Activated CD4-positive, alpha-beta T cell treated with anti-CD3 and anti-CD28 coated beads, Interleukin-2, amount 10 ng/mL, durations not matched to agents 7 days and 5 days (primary cell): Measurements from ENCODE around the gene TMEM238. TPM values are rescaled to one million over a fixed set of nuclear protein-coding genes. Genes with fewer than 3 reads are reported as not detected.
A peak's percentile ranks its signal among the peaks of the same experiment; 100 is the strongest.
"Not testable (repeated sequence)": the region's sequence is repeated elsewhere in the genome, so short reads cannot be mapped to it uniquely, and the experiment has no call there.

ENCODE experiments used
- CTCF ChIA-PET: fragments of 350-600 bp; sonication (Branson Sonifier 250); formaldehyde crosslinking; loops from one replicate; lab custom pipeline; 2021; ENCODE audit warnings: antibody characterized with exemption; lab: Charles Lee
- POLR2A ChIA-PET: fragments of 350-600 bp; sonication (Branson Sonifier 250); formaldehyde crosslinking; loops from one replicate; lab custom pipeline; 2021; ENCODE audit warnings: antibody characterized with exemption; lab: Charles Lee
- DNase-seq: peaks from one replicate; pipeline ENCODE4 v3.0.0-alpha.2; 2020
- H3K27ac Mint-ChIP-seq: one replicate; pipeline ENCODE4 v1.8.0; 2021; ENCODE audit warnings: mild to moderate bottlenecking, moderate library complexity, mixed read lengths
- H3K27me3 Mint-ChIP-seq: one replicate; pipeline ENCODE4 v1.8.0; 2021; ENCODE audit warnings: mixed read lengths
- H3K36me3 Mint-ChIP-seq: one replicate; pipeline ENCODE4 v1.8.0; 2021; ENCODE audit warnings: low read depth, mixed read lengths
- H3K4me1 Mint-ChIP-seq: one replicate; pipeline ENCODE4 v1.8.0; 2021; ENCODE audit warnings: mixed read lengths
- H3K4me3 Mint-ChIP-seq: one replicate; pipeline ENCODE4 v1.8.0; 2021; ENCODE audit warnings: mild to moderate bottlenecking, moderate library complexity, mixed read lengths
- H3K9me3 Mint-ChIP-seq: one replicate; pipeline ENCODE4 v1.8.0; 2021; ENCODE audit warnings: mixed read lengths
- total RNA-seq, 2 experiments: library from RNA; stranded (reverse); gene quantifications; one replicate each; pipeline ENCODE4 v1.2.3, GENCODE V29; 2021

TMEM238 gene
- total RNA-seq = 10 to 100 TPM; 20.6 to 29.8 TPM

DNA sequence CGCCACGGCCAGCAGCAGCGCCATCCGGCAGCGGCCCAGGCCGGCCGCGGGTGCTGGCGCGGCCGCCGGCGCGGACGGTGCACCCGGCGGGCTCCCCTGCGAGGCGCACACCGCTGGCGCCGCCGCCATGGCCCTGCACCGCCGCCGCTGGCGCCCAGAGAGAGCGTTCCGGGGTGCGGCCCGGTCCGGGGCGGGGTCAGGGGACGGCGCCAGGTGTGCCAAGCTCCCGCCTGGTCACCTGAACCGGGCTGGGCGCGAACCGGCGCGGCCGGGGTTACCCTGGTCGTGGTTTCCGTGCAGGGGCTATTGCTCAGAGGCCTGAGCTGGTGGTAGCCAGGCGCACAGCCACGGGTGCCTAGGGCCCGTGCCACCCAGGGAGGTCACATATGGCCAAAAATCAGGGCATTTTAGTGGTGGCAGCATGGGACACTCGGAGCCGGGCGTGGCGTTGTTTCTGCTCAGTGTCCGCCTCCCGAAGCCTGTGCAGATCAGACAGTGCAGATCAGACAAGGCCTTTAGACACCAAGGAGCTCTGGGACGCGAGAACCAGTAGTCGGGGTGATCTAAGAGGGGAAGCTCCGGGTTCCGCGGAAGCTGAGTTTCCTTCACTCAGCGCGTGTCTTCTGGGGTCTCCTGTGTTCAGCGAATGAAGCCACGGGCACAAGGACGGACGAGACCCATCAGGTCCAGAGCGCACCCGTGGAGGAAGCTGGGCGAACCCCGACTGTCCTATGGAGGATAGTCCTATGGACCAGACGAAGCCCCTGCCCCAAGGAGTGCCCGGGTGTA is at the start of gene TMEM238:
Gene TMEM238 (minus strand): TSS at position 162 of the 789 bp plus-strand sequence. CDS start 33 bp downstream, at position 129.
- DNase-seq = peak; percentile 45
- peaks cover 48% of the 10 kb centered on the region for H3K36me3 Mint-ChIP-seq
- peaks cover 54% of the 10 kb centered on the region for H3K4me1 Mint-ChIP-seq
- CTCF ChIA-PET = interaction anchor here (0.7 to 2.0 kb wide), 16 partner anchors 9 to 269 kb away, joined by 3 to 8 read pairs (median 4); no protein-coding TSS in a partner anchor
- H3K27me3 Mint-ChIP-seq = no peaks in the 10 kb centered on the region
- H3K9me3 Mint-ChIP-seq = no peaks in the 10 kb centered on the region
- H3K27ac Mint-ChIP-seq = peak within 1 kb of the TSS; percentile 96
- H3K4me3 Mint-ChIP-seq = peak within 1 kb of the TSS; percentile 99
- POLR2A ChIA-PET = interaction anchor here (0.6 to 2.6 kb wide), 4 partner anchors 21 to 243 kb away, joined by 3 to 12 read pairs (median 4); partner anchors contain the start of genes PPP6R1 and UBE2S

DNA sequence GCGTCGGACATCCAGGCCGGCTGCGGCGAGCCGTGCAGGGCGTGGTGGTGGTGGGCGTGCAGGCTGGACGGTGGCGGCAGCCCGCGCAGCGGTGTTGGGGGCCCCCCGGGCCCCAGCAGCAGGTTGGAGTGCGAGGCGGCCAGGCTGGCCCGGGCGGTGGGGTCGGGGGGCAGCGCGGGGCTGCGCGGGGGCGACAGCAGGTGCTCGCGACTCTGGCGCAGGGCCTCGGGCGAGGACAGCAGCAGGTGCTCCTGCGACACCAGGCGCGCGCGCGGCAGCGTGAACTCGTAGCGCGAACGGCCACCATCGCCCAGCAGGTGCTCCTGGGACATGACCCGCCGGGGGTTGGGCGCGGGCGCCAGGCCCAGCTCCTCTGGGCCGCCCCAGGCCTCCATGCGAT is 49.2 kb upstream of the TMEM238 start:
- Mint-ChIP-seq H3K4me1 (no peaks in the 10 kb centered on the region), H3K4me3 (no peak overlapping the region), H3K9me3 (no peaks in the 10 kb centered on the region), H3K27me3 (peaks cover 22% of the 10 kb centered on the region), H3K36me3 (no peaks in the 10 kb centered on the region), H3K27ac (no peak overlapping the region)
- POLR2A ChIA-PET = no interaction called here
- DNase-seq = no peak
- CTCF ChIA-PET = no interaction called here

GRCh38 chr19:55432241-55432959 is 48.3 kb upstream of the TMEM238 start:
- ChIA-PET CTCF (no interaction called here), POLR2A (no interaction called here)
- no peaks in the 10 kb centered on the region for H3K4me1 Mint-ChIP-seq
- H3K27me3 Mint-ChIP-seq = peaks cover 20% of the 10 kb centered on the region
- no peak overlapping the region for H3K4me3 Mint-ChIP-seq
- H3K9me3 Mint-ChIP-seq = no peaks in the 10 kb centered on the region
- DNase-seq = no peak
- peak overlapping the region; percentile 9 for H3K27ac Mint-ChIP-seq
- H3K36me3 Mint-ChIP-seq = no peaks in the 10 kb centered on the region

- H3K36me3 Mint-ChIP-seq = no peaks in the 10 kb centered on the region
- no peak overlapping the region for H3K4me3 Mint-ChIP-seq
- H3K27me3 Mint-ChIP-seq = peaks cover 10% of the 10 kb centered on the region
- no peaks in the 10 kb centered on the region for H3K9me3 Mint-ChIP-seq
- ChIA-PET CTCF (no interaction called here), POLR2A (no interaction called here)
- no peak overlapping the region for H3K27ac Mint-ChIP-seq
- DNase-seq = no peak
- H3K4me1 Mint-ChIP-seq = no peaks in the 10 kb centered on the region
These were observed 47.1 kb upstream of the TMEM238 start for GRCh38 chr19:55431183-55431582.

GRCh38 chr19:55426042-55426441 is 42.0 kb upstream of the TMEM238 start:
- DNase-seq = no peak
- Mint-ChIP-seq H3K27ac (no peak overlapping the region), H3K9me3 (no peaks in the 10 kb centered on the region), H3K36me3 (no peaks in the 10 kb centered on the region), H3K4me1 (peaks cover 9% of the 10 kb centered on the region), H3K27me3 (peaks cover 4% of the 10 kb centered on the region), H3K4me3 (no peak overlapping the region)
- ChIA-PET CTCF (no interaction called here), POLR2A (no interaction called here)

DNA sequence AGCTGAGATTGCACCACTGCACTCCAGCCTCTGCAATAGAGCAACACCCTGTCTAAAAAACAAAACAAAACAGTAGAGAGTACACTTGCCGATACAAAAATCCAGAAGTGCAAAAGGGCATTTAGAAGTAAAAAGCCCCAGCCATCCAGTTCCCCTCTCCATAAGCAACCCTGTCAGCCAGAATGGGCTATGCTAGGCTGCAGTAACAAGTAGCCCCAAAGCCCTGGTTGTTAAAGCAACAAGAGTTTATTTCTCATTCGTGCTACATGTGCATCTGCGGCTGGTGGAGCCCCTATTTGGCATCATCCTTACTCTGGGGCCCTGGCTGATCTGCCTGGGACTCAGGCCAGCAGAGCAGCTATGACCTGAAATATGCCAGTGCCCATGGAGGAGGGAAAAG is 40.4 kb upstream of the TMEM238 start:
- ChIA-PET POLR2A (no interaction called here), CTCF (no interaction called here)
- Mint-ChIP-seq H3K27me3 (peaks cover 4% of the 10 kb centered on the region), H3K4me3 (no peak overlapping the region), H3K4me1 (peaks cover 16% of the 10 kb centered on the region), H3K36me3 (no peaks in the 10 kb centered on the region), H3K9me3 (no peaks in the 10 kb centered on the region), H3K27ac (no peak overlapping the region)
- DNase-seq = no peak

- POLR2A ChIA-PET = interaction anchor here (0.6 kb wide), 1 partner anchor 24 kb away, joined by 3 read pairs; no protein-coding TSS in a partner anchor
- H3K27me3 Mint-ChIP-seq = peaks cover 4% of the 10 kb centered on the region
- CTCF ChIA-PET = interaction anchor here (0.7 to 0.8 kb wide), 3 partner anchors 32 to 542 kb away, joined by 3 to 4 read pairs (median 3); no protein-coding TSS in a partner anchor
- no peak for DNase-seq
- peaks cover 16% of the 10 kb centered on the region for H3K4me1 Mint-ChIP-seq
- H3K36me3 Mint-ChIP-seq = no peaks in the 10 kb centered on the region
- no peaks in the 10 kb centered on the region for H3K9me3 Mint-ChIP-seq
- no peak overlapping the region for H3K4me3 Mint-ChIP-seq
- H3K27ac Mint-ChIP-seq = no peak overlapping the region
These were observed 39.3 kb upstream of the TMEM238 start for GRCh38 chr19:55423225-55424005.

DNA sequence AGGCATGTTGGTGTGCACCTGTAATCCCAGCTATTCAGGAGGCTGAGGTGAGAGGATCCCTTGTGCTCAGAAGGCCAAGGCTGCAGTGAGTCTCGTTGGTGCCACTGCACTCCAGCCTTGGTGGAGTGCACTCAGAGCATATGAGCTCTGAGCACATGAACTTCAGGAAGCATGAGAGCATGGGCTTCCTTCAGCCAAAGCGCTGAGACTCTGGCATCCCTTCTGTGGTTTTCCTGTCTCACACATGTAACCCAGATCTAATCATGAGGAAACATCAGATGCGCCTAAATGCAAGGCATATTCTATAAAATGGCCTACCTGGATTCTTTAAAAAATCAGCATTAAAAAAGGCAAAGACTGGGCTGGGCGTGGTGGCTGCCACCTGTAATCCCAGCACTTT is 37.2 kb upstream of the TMEM238 start:
- H3K4me3 Mint-ChIP-seq, H3K36me3 Mint-ChIP-seq, H3K9me3 Mint-ChIP-seq, POLR2A ChIA-PET, H3K27me3 Mint-ChIP-seq: not testable (repeated sequence)
- H3K4me1 Mint-ChIP-seq = peaks cover 24% of the 10 kb centered on the region
- H3K27ac Mint-ChIP-seq = peak overlapping the region; percentile 51
- DNase-seq = peak; percentile 55
- CTCF ChIA-PET = interaction anchor here (1.2 kb wide), 1 partner anchor 221 kb away, joined by 3 read pairs; no protein-coding TSS in a partner anchor

GRCh38 chr19:55419624-55420236 is 35.6 kb upstream of the TMEM238 start:
- H3K27me3 Mint-ChIP-seq = peaks cover 5% of the 10 kb centered on the region
- DNase-seq = no peak
- H3K27ac Mint-ChIP-seq = no peak overlapping the region
- H3K36me3 Mint-ChIP-seq = no peaks in the 10 kb centered on the region
- H3K4me1 Mint-ChIP-seq = peaks cover 24% of the 10 kb centered on the region
- no peak overlapping the region for H3K4me3 Mint-ChIP-seq
- CTCF ChIA-PET = interaction anchor here (0.8 to 1.4 kb wide), 5 partner anchors 9 to 538 kb away, joined by 3 to 4 read pairs (median 3); no protein-coding TSS in a partner anchor
- POLR2A ChIA-PET = interaction anchor here (0.7 kb wide), 1 partner anchor 181 kb away, joined by 4 read pairs; no protein-coding TSS in a partner anchor
- no peaks in the 10 kb centered on the region for H3K9me3 Mint-ChIP-seq

GRCh38 chr19:55419103-55419502 is 35.0 kb upstream of the TMEM238 start:
- H3K27me3 Mint-ChIP-seq = peaks cover 7% of the 10 kb centered on the region
- H3K9me3 Mint-ChIP-seq = no peaks in the 10 kb centered on the region
- CTCF ChIA-PET = interaction anchor here (0.9 to 1.4 kb wide), 5 partner anchors 17 to 538 kb away, joined by 3 to 4 read pairs (median 4); no protein-coding TSS in a partner anchor
- DNase-seq = no peak
- POLR2A ChIA-PET = no interaction called here
- H3K4me3 Mint-ChIP-seq = no peak overlapping the region
- no peaks in the 10 kb centered on the region for H3K36me3 Mint-ChIP-seq
- H3K4me1 Mint-ChIP-seq = peaks cover 24% of the 10 kb centered on the region
- H3K27ac Mint-ChIP-seq = no peak overlapping the region

- POLR2A ChIA-PET = no interaction called here
- peaks cover 24% of the 10 kb centered on the region for H3K4me1 Mint-ChIP-seq
- peak; percentile 72 for DNase-seq
- no peak overlapping the region for H3K4me3 Mint-ChIP-seq
- no peaks in the 10 kb centered on the region for H3K36me3 Mint-ChIP-seq
- H3K9me3 Mint-ChIP-seq = no peaks in the 10 kb centered on the region
- H3K27ac Mint-ChIP-seq = no peak overlapping the region
- H3K27me3 Mint-ChIP-seq = peaks cover 4% of the 10 kb centered on the region
- CTCF ChIA-PET = interaction anchor here (0.5 to 1.7 kb wide), 7 partner anchors 9 to 127 kb away, joined by 3 to 5 read pairs (median 4); no protein-coding TSS in a partner anchor
These were observed 34.1 kb upstream of the TMEM238 start for GRCh38 chr19:55418185-55418584.

DNA sequence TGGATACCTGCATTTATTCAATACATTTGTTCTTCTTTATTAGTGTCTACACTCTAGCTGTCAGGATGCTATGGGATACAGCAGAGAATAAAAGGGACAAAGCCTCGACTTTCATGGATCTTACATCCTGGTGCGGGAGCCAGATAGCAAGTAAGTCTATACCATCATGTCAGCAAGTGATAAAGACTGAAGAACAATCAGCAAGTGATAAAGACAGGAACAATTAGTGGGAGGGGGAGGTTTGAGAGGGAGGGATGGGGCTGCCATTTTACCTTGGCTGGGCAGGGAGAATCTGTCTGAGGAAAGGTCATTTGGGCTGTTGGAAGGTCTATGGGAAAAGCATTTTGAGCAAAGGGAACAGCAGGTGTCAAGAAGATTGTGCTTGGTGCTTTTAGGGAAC is 26.1 kb upstream of the TMEM238 start:
- peaks cover 31% of the 10 kb centered on the region for H3K4me1 Mint-ChIP-seq
- peaks cover 35% of the 10 kb centered on the region for H3K36me3 Mint-ChIP-seq
- peaks cover 12% of the 10 kb centered on the region for H3K9me3 Mint-ChIP-seq
- no peak overlapping the region for H3K27ac Mint-ChIP-seq
- POLR2A ChIA-PET = no interaction called here
- no peak overlapping the region for H3K4me3 Mint-ChIP-seq
- no peak for DNase-seq
- CTCF ChIA-PET = no interaction called here
- peaks cover 8% of the 10 kb centered on the region for H3K27me3 Mint-ChIP-seq
